HFFc6 (cell line): ENCODE results near the gene VPS54. TPM values are rescaled to one million over a fixed set of nuclear protein-coding genes. Genes with fewer than 3 reads are reported as not detected.

Experiments
- DNase-seq: peaks from one replicate; pipeline ENCODE4 v3.0.0-alpha.2; 2018
- H3K27ac Mint-ChIP-seq: 2 replicates; pipeline ENCODE4 v1.8.0; 2020; ENCODE audit warnings: mild to moderate bottlenecking, mixed read lengths
- H3K27me3 Mint-ChIP-seq: 2 replicates; pipeline ENCODE4 v1.8.0; 2021; ENCODE audit warnings: mild to moderate bottlenecking, moderate library complexity, mixed read lengths; ENCODE audit not compliant: insufficient read depth
- H3K36me3 Mint-ChIP-seq: 2 replicates; pipeline ENCODE4 v1.8.0; 2021; ENCODE audit warnings: low read depth, mixed read lengths
- H3K4me1 Mint-ChIP-seq: 2 replicates; pipeline ENCODE4 v1.8.0; 2020; ENCODE audit warnings: low read depth, mixed read lengths
- H3K4me3 Mint-ChIP-seq: 2 replicates; pipeline ENCODE4 v1.8.0; 2020; ENCODE audit warnings: mild to moderate bottlenecking, moderate library complexity, mixed read lengths
- H3K9me3 Mint-ChIP-seq: 2 replicates; pipeline ENCODE4 v1.8.0; 2020; ENCODE audit warnings: mild to moderate bottlenecking, mixed read lengths
- CTCF ChIP-seq: fragments of 200-600 bp; sonication (generic); IDR thresholded peaks from 2 replicates; pipeline ENCODE4 v1.5.0; 2021; ENCODE audit warnings: antibody characterized with exemption, mild to moderate bottlenecking
- total RNA-seq, 6 experiments: library from RNA; stranded (reverse); fragmentation: NEBNext Ultra II Directional; extraction: Animal tissue kit (Norgen Biotek cat#: 25700); gene quantifications; 2 replicates in 1 of 6; 3 replicates in 5 of 6; pipeline ENCODE4 v1.2.3, GENCODE V29; 2021

Gene VPS54
- total RNA-seq, 6 experiments from 2014 or later: 12.9 to 17.7 (median 15.0) TPM

- peaks cover 66% of the 10 kb centered on the region for H3K4me1 Mint-ChIP-seq
- peaks cover 38% of the 10 kb centered on the region for H3K36me3 Mint-ChIP-seq
- TF ChIP-seq CTCF: no peak
- H3K9me3 Mint-ChIP-seq: peaks cover 3% of the 10 kb centered on the region
- peak overlapping the region; percentile 95 for H3K27ac Mint-ChIP-seq
- peak; percentile 52 for DNase-seq
- H3K27me3 Mint-ChIP-seq: peaks cover 4% of the 10 kb centered on the region
- H3K4me3 Mint-ChIP-seq: peak overlapping the region; percentile 98
Observed at GRCh38 chr2:63842149-63843061, 176.8 kb downstream of the VPS54 start.

Other genes with a start within 250 kb of the VPS54 start
- 100 to 1,000 TPM; 150 to 199 (median 172) TPM for gene UGP2, start 177.5 kb downstream of the VPS54 start, total RNA-seq
- gene PELI1, start 125.0 kb upstream of the VPS54 start, total RNA-seq: 1 to 10 TPM; 1.9 to 4.9 (median 2.8) TPM